K562 treated with DMSO at 1 percent for 24 hours (cell line): ENCODE measurements around the gene ATG14. TPM values are rescaled to one million over a fixed set of nuclear protein-coding genes. Genes with fewer than 3 reads are reported as not detected.

Source experiments
- total RNA-seq: library from RNA; unstranded; fragments of 300-600 nt; gene quantifications from 2 replicates; pipeline ENCODE4 v1.2.3, GENCODE V29; 2022; ENCODE audit warnings: low read depth; ENCODE audit not compliant: insufficient read depth

Gene ATG14
- 1.9 and 2.1 TPM in 2 replicates for total RNA-seq

GRCh38 chr14:55411426-55412389 lies at the start of gene ATG14:
Gene ATG14 (minus strand): TSS chr14:55411830. CDS start chr14:55411822, 8 bp downstream.

GRCh38 chr14:55440385-55440784 lies 28.8 kb upstream of the ATG14 start, which contains the start of gene TBPL2:
Gene TBPL2 (minus strand): TSS chr14:55440616. CDS start chr14:55440449, 167 bp downstream.

Other genes starting within 250 kb of the ATG14 start
- gene DLGAP5, start 220.2 kb downstream of the ATG14 start, total RNA-seq: 22.1 and 30.1 TPM in 2 replicates
- 10.4 and 15.5 TPM in 2 replicates for gene FBXO34, start 140.4 kb downstream of the ATG14 start, total RNA-seq
- not detected in 2 replicates for gene TBPL2, start 28.8 kb upstream of the ATG14 start, total RNA-seq
- gene KTN1, start 168.4 kb upstream of the ATG14 start, total RNA-seq: 27.7 and 35.6 TPM in 2 replicates